ENCODE measurements around the gene ISCU.

- no peak for TF ChIP-seq EZH2phosphoT487 (IDR thresholded peaks at IDR 0.05; ENCODE audit: low read depth)
- TF ChIP-seq CTCF (IDR thresholded peaks at IDR 0.05; ENCODE audit: low read depth, low read length) = no peak
Observed at GRCh38 chr12:108583991-108584390, 21.6 kb downstream of the ISCU start.

All from OCI-LY3 (cell line).